HPDE6-E6E7 (cell line): ENCODE data around the gene CDKN2D.
"Not testable (repeated sequence)": the region's sequence is repeated elsewhere in the genome, so short reads cannot be mapped to it uniquely, and the experiment has no call there.

Experiments
- DNase-seq: peaks from one replicate; pipeline ENCODE4 v3.0.0; 2011; ENCODE audit warnings: missing footprints; ENCODE audit errors: extremely low spot score

The CDKN2D gene

DNA sequence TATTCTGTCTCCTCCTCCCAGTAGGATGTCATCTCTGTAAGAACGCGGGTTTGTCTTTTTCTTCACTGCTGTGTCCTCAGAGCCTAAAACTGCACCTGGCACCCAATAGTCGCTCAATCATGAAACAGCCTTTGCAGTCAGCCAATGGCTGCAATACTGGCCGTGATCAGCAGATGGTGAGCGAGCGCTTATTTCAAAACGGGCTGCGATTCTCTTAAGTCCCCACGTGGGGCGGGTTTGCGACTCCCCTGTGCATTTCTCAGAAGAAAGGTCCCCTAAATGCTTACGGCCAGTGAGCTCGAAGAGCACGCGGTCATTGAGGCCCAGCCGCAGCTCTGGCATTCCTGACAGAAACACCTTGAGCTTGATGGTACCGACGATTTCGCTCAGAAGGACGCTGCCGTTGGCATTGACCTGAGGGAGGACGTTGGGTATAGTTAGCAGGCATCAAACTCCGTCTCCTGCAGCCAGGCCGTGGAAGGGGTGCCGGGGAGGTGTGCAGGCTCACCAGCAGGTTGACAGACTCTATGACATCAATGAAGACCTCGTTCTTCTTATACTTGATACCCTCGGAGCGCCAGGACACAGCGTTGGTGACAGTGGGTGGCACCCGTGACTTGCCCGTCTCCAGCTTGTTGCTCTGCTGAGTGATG is 12.3 kb upstream of the CDKN2D start:
- DNase-seq, result peak; percentile 82

DNA sequence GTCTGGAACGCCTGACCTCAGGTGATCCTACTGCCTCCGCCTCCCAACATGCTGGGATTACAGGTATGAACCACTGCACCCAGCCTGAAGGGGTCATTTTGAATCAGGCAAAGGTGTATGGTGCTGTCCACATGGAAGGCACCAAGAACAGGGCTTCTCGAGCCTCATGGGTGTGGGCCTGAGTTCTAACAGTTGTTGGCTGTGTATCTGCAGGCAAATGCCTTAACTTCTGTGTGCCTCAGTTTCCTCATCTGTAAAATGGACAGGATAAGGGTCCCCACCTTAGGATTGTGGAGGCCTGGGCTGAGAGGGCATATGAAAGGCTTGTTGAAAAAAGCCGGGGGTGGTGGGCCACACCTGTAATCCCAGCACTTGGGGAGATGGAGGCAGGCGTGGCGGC is 9.2 kb upstream of the CDKN2D start:
- DNase-seq, result no peak

DNA sequence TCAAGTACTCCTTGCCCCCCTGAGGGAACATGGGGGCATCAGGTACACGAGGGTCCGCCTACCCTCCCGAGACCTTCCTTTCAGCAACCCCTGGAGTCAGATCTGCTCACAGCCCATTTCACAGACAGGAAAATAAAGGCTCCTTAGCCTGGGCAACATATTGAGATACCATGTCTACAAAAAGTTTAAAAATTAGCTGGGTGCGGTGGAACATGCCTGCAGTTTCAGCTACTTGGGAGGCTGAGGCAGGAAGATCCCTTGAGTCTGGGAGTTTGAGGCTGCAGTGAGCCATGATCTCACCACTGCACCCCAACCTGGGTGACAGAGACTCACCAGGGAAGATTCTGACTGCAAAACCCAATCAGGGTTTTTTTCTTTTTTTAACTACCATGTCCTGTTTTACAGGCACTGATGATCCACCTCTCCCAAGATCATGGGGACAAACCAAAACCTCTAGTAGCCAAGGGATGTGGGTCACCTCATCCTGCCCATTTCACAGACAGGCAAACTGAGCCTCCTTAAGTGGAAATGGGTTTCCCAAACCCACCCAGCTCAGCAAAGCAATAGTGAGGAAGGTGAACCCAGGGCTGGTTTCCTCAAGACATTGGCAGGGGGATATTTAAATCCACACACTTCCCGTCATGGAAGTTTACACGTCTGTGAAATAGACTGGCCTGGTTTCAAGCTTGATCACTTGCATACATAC is 6.4 kb upstream of the CDKN2D start:
- DNase-seq, result no peak

DNA sequence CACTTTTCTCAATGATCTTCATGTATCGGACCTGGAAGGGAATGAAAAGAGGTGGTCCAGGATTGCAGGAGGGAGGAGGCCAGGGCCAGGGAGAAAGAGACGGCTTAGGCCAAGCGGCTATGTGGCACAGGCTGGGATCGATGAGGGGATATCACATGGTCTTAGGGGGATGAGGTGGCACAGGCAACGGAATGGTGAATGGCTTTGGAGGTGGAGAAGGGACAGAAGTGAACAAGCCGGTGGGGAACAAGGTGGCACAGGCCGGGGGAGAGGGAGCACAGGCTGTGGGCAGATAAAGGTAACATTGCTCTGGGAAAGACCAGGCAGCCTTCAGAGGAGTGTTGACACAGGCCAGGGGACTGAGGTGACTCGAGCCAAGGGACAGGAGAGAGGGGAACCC is 5.7 kb upstream of the CDKN2D start:
- no peak for DNase-seq

DNA sequence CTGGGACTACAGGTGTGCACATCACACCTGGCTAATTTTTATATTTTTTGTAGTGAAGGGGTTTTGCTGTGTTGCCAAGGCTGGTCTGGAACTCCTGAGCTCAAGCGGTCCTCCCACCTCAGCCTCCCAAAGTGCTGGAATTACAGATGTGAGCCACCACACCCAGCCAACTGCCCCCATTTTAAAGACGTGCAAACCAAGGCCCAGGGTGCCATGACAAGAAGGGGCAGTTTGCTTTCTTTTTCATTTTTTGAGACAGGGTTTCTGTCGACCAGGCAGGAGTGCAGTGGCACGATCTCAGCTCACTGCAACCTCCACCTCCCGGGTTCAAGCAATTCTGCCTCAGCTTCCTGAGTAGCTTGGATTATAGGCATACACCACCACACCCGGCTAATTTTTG is 5.0 kb upstream of the CDKN2D start:
- DNase-seq, result not testable (repeated sequence)

DNA sequence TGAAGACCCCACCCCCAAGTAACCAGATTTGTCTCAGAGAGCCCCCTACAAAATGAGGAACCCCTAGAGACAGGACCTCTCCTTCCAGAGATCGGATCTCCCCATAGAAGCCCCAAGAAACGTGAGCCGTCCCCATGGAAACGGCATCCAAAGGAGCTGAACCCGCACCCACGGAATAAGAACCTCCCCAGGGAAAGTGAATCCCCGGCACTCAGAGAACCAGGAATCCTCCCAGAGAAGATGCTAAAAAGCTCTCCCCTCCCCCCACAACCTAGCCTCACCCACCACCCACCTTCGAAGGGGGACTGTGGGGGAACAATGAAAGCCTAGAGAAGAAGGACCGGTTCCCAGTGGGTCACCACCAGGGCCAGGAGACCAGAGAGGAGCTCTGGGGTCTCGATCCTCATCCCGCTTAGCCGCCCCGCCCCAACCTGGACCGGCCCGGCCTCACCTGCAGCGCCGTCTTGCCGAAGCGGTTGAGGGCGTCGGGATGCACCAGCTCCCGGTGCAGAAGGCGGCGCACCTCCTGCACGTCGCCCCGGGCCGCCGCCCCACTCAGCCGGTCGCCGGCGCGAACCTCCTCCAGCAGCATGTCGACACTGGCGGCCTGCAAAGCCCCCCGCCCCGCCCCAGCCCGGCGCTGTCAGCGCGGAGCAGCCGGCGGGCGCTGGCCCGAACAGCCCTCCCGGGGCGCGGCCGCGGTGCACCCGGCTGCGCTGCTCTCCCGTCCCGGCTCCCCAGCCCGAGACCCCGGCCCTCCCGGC is 535 bp downstream of the CDKN2D start:
- DNase-seq, result no peak

DNA sequence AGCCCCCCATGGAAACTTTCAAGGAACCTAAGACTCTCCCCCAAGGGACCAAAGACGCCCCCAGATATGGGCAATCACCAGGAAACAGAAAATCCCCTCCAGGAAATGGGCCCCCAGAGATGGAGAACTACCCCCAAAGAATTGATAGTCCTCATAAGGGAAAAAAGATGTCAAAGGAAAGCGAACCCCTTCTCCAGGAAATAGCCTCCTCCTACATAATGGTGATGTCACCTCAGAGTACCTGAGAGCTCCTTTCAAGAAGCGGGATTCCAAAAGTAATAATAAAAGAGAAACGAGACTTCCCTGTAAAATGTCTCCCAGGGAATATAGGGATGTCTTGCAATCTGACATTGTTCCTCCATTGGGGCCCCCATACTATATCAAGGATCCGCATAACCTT is 1.1 kb downstream of the CDKN2D start:
- DNase-seq, result no peak

DNA sequence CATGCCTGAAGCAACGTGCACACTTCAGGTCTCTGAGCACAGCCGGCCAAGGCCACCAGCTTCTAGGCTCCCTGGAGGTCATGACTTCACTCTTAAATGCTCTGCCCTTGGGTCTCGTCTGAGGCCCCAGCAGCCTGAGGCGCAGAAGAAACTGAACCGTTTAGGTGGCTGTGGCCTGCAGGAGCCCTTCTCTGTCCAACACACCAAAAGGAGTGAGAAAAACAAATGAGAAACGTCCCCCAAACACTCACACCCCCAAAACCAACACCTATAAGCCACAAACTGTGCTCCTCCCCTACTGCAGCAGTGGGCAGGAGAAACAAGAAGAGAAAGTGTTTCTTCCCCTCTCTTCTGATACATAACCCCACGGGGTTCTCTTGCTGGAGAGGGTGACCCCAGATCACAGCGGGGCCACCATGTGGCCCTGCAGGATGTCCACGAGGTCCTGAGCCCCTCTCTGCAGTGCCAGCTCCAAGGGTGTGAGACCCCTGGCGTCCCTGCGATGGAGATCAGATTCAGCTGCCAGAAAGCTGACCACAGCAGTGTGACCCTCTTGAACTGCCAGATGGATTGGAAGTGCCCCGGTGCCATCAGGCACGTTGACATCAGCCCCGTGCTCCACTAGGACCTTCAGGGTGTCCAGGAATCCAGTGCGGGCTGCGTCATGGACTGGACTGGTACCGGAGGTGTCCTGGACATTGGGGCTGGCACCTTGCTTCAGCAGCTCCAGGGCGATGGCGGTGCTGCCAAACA is 1.9 kb downstream of the CDKN2D start:
- DNase-seq, result no peak

DNA sequence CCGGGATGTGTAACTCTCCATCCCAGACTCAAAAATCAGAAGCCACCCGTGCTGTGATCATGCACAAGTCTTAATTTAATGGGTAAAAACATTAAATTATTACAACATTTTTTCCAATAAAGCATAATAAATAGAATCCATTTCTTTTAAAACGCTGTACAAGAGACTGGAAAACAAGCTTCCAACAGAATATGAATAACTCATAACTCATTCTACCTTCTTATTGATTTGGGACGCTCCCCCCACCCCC is 2.4 kb downstream of the CDKN2D start:
- no peak for DNase-seq

DNA sequence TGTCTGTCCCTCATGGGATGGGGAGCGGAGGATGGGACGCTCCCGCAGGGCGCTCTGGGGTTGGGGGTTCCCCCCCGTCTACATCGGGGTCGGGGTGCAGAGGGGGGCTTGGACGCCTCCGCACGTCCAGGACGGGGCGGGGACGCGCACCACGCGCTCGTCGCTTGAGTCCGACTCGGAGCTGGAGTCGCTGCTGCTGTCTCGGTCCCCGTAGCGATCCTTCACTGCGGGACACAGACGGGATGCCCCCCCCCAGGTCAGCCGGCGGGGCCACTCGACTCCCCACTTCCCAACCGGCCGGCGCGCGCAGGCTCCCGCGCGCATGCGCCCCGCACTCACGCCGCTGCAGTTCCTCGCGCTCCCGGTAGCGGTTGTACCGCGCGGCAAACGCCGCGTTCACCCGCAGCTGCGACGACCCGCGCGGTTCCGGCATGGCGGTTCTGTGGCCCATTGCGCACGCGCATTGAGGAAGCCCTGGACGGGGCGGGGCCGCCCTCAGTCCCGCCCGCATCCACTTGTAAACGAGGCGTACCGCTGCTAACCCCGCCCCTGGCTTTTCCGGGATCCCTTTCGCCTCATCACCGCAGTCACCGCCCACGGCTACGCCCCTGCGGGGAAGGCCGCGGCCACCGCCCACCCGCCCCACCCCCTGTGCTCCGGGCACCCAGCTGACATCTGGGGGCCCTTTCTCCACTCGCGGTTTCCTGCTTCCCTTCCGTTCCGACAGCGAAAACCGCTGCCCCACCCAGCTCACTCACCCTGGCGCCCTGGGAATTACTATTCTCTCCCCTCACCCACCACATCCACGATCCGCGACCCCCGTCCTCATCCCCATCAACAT is 3.0 kb downstream of the CDKN2D start, which contains the start of gene KRI1:
Gene KRI1 (minus strand): TSS at position 444 of the 841 bp plus-strand sequence. CDS start 11 bp downstream, at position 433.
- DNase-seq, result peak; percentile 93

DNA sequence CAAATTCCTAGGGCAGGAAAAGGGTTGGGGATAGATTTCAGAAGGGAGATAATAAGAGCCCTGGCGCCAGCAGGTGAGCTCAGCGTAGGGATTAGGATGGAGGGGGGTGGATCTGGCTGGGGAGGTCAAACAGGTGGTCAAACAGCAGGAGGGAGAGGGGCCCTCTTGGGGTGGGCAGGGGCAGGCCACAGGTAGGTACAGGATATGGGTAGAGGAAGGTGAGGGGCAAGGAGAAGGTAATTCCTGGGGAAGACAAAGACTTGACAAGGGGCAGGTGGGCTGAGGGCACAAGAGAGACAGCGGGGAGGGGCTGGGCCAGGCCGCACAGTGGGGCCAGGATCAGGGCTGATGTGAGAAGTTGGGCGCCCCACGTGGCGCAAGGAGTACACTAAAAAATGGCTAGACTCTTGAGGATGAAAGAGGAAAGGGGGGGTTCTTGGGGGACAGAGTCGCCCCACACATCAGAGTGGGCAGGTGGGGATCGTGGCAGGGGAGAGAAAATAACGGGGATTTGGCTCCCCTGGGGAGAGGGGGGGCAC is 3.7 kb downstream of the CDKN2D start:
- DNase-seq, result no peak

DNA sequence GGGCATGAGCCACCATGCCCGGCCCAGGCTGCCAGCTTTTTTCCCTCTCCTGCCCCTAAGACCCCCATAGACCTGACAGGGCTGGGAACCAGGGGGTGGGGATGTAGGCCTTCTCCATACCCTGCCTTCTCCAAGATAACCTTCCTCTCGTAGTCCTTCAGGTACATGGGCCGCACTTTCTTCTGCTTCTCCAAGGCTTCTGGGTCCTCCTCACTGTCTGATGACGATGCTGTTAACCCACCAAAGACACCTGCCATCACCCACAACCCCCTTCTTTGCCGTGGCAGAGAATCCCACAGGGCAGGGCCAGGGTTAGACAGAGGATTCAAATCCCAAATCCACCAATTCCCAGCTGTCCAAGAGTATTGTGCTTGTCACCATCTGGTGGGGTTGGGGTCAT is 6.2 kb downstream of the CDKN2D start:
- no peak for DNase-seq

DNA sequence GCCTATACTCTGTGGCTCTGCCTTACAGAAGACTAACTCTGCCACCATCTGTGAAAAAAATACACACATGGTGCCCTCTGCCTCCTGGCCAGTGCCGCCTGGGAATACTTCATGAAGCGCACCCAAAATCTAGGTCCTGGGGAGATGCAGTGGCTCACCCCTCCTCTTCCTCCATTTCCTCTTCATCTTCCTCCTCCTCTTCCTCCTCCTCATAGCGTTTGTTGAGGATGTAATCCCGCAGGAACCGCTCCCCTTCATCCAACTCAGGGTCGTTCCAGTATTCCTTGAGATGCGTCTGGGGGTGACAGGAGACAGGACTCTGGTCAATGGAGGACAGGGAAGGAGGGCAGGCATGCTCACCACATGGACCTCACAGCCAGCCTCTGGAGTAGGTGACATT is 8.6 kb downstream of the CDKN2D start:
- no peak for DNase-seq

DNA sequence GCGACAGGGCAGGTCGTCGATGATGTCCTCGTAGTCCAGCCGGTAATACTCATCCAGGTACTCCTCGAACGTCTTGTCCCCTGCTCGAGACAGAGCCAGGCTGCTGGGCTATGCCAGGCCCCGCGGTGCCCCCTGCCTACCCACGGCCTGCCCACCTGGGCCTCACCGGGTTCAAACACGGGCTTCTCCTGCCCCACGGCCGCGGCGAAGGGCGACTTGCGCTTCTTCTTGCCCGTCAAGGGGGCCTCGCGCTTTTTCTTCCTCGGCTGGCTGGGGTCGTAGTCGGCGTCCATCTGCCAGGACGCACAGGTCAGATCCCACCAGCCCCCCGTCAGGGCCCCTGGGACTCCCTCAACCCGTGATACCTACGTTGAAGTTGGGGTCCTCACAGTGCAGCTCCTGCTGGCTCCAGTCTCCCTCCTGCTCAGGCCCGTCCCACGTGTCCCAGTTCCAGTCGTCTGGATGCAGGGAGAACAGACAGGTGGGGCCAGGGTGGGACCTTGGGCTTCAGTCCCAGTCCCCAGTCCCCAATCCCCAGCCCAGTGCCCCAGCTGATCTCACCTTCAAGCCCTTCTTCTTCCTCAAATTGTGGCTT is 11.1 kb downstream of the CDKN2D start:
- DNase-seq, result no peak

DNA sequence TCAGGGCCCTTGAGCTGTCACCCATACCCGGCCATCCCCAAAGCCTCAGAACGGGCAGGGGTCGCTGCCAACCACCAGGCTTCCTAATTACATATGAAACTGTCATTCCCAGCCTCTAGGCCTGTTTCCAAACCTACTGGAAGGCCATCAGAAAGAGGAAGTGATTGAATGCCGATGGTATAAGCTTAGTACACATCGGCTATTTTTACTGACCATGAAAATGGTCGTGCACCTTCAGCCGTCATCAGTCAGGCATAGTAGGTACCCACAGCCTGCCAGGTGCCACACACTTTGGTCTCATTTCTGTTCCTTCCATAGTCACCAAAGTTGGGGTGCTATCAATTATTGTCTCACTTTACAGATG is 13.2 kb downstream of the CDKN2D start:
- DNase-seq, result no peak

DNA sequence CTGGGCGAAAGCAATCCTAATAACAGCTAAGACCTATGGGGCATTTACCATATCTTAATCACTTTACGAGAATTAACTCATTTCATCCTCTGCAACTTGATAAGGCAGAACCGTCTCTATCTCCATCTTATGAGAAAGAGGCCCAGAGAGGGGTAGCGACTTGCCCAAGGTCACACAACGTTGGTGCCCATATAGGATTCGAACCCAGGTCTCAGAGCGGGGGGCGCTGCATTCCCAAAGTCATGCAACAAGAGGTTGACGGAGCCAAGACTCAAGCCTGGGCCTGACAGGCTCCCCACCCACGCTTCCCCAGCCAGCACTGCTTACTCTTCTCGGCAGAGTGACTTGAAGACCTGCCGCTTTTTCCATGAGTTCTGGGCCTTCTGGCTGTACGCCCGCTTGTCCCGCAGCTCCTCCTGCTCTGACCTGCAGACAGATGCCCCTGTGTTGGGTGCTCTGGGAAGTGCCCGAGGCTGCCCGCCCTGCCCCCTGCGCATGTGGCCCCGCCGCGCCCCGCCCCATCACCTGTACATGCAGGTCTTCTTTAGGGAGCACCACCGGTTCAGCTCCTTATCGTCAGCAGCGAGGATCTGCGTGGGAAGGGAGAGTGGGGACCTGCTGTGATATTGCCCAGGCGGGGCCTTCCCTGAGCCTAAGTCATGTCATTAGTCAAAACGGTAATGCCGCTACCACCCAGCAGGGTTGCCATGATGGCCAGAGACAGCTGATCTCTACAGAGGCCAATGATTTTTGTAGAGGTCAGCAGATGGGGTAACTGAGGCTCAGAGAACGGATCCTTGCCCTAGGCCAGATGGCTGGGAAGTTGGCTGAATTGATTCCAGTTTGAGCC is 13.8 kb downstream of the CDKN2D start:
- DNase-seq, result peak; percentile 61

DNA sequence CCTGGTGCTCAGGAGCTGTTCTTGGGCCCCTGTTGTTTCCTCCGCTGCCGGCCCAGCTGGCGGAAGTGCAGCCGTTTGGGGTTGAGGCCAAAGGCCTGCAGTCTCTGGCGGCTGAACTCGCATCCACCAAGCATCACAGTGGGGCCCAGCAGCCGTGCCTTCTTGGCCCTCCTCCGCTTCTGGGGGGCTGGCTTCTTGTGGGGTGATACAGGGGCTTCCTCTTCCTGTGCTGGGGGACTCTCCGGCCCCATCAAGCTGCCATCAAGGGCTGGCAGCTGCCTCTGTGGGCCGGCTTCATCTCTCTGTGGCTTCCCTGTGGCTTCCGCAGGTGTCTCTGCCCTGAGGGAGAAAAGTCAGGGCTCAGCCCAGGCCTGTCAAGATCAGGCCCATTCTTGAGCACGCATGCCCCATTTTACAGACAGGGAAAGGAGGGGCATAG is 14.8 kb downstream of the CDKN2D start:
- peak; percentile 66 for DNase-seq

DNA sequence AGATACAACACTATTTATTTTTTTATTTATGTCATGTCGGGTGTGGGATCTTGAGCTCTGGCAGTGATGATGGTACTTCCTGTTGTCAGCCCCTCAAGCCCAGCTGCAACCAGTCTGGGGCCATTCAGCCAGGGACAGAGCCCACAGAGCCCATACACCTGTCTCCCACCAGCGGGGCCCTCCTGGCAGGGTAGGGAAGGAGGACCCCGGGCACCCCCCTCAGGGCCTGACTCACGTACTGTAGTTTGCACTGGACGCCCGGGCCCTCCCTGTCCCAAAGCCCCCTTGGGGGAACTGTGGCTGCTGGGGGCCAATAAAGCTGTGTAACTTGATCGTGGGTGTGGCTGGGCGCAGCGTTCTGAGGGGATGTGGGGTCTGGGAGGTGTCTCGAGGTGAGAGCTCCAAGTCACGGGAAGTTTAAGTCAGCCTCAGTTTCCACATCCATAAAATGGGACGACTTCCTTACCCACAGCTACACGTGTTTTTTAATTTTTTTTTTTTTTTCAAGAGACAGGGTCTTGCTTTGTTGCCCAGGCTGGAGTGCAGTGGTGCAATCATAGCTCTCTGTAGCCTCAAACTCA is 15.6 kb downstream of the CDKN2D start:
- no peak for DNase-seq

DNA sequence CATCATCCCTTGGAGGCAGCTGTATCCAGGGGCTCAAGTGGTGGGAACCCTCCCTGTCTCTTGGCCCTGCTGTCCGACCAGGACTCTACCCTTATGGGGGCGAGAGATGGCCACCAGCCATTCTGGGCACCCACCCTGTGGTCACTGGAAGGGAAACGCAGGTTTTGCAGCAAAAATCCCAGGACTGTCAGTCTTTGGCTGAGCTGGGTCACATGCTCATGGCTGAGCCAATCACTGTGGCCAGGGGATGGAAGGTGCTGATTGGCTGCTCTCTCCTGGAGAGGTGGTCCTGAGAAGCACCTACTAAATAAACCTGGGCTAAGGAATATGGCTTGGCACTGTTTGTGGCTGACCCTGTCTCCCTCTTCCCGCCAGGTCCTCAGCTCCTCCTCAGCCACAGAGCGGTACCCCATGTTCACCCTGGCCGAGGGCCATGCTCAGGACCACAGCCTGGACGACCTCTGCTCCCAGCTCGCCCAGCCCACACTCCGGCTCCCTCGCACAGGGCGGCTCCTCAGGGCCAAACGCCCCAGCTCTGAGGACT is 16.2 kb downstream of the CDKN2D start:
- DNase-seq, result no peak
